HCEC 1CT (cell line): Measurements from ENCODE around the gene ZNF189.

Experiments used
- DNase-seq: peaks from one replicate; pipeline ENCODE4 v3.0.0-alpha.2; 2017

Gene ZNF189

GRCh38 chr9:101398068-101398929 is at the start of gene ZNF189, which contains the start of gene MRPL50:
TSS of gene ZNF189 (plus strand) at chr9:101398851. CDS start at chr9:101399157, 306 bp downstream.
TSS of gene MRPL50 (minus strand) at chr9:101398618. CDS start at chr9:101398592, 26 bp downstream.
- peak; percentile 100 for DNase-seq

- no peak for DNase-seq
Observed at GRCh38 chr9:101350285-101350684, 48.4 kb upstream of the ZNF189 start.

GRCh38 chr9:101352892-101353463 is 45.7 kb upstream of the ZNF189 start:
- DNase-seq, result no peak

GRCh38 chr9:101353683-101354082 is 45.0 kb upstream of the ZNF189 start:
- no peak for DNase-seq

GRCh38 chr9:101354143-101354764 is 44.4 kb upstream of the ZNF189 start:
- DNase-seq, result no peak

- DNase-seq, result no peak
Observed at GRCh38 chr9:101354765-101355708, 43.6 kb upstream of the ZNF189 start.

GRCh38 chr9:101356619-101357018 is 42.0 kb upstream of the ZNF189 start:
- no peak for DNase-seq

- no peak for DNase-seq
Observed at GRCh38 chr9:101359679-101360078, 39.0 kb upstream of the ZNF189 start.

- DNase-seq, result no peak
Observed at GRCh38 chr9:101360647-101361046, 38.0 kb upstream of the ZNF189 start.

GRCh38 chr9:101362450-101362849 is 36.2 kb upstream of the ZNF189 start:
- DNase-seq, result no peak

- DNase-seq, result no peak
Observed at GRCh38 chr9:101365181-101365580, 33.5 kb upstream of the ZNF189 start.

GRCh38 chr9:101366038-101366756 is 32.5 kb upstream of the ZNF189 start:
- no peak for DNase-seq

- no peak for DNase-seq
Observed at GRCh38 chr9:101367323-101367722, 31.3 kb upstream of the ZNF189 start.

- DNase-seq, result no peak
Observed at GRCh38 chr9:101369286-101369685, 29.4 kb upstream of the ZNF189 start.

- DNase-seq, result no peak
Observed at GRCh38 chr9:101369884-101370531, 28.6 kb upstream of the ZNF189 start.

- DNase-seq, result no peak
Observed at GRCh38 chr9:101371813-101372212, 26.8 kb upstream of the ZNF189 start.

GRCh38 chr9:101372327-101373118 is 26.1 kb upstream of the ZNF189 start:
- no peak for DNase-seq

- DNase-seq, result no peak
Observed at GRCh38 chr9:101375546-101375945, 23.1 kb upstream of the ZNF189 start.

- peak; percentile 14 for DNase-seq
Observed at GRCh38 chr9:101376111-101376848, 22.4 kb upstream of the ZNF189 start.

GRCh38 chr9:101380295-101380694 is 18.4 kb upstream of the ZNF189 start:
- no peak for DNase-seq
